GM12892 (cell line): ENCODE measurements around the gene CENPB.

Experiments
- POLR2A ChIP-seq: IDR thresholded peaks from 2 replicates; pipeline ENCODE4 v1.6.1; 2011; ENCODE audit warnings: low read depth, low read length, control low read depth
- TAF1 ChIP-seq: IDR thresholded peaks from 2 replicates; pipeline ENCODE4 v1.6.1; 2011; ENCODE audit warnings: low read depth, mild to moderate bottlenecking, control low read depth, low read length, borderline replicate concordance

GRCh38 chr20:3757268-3757667 lies 29.3 kb downstream of the CENPB start:
- TF ChIP-seq POLR2A (no peak), TAF1 (no peak)
